NCI-H2227 treated with DMSO at 0.1 percent for 48 hours (cell line): Measurements from ENCODE around the gene HOXB1.
A peak's percentile ranks its signal among the peaks of the same experiment; 100 is the strongest.
"Not testable (repeated sequence)": the region's sequence is repeated elsewhere in the genome, so short reads cannot be mapped to it uniquely, and the experiment has no call there.

ENCODE experiments used
- DNase-seq: peaks from one replicate; lab custom pipeline; 2025; lab: John Stamatoyannopoulos, UW

Gene HOXB1

GRCh38 chr17:48494335-48494734 lies 36.5 kb downstream of the HOXB1 start:
- DNase-seq = no peak

- DNase-seq = peak; percentile 83
These were observed 38.2 kb downstream of the HOXB1 start for GRCh38 chr17:48492401-48493298.

GRCh38 chr17:48491527-48492273 lies 39.1 kb downstream of the HOXB1 start:
- no peak for DNase-seq

GRCh38 chr17:48490451-48490892 lies 40.3 kb downstream of the HOXB1 start:
- no peak for DNase-seq

- no peak for DNase-seq
These were observed 41.0 kb downstream of the HOXB1 start for GRCh38 chr17:48489781-48490180.

- DNase-seq = no peak
These were observed 42.2 kb downstream of the HOXB1 start for GRCh38 chr17:48488548-48489106.

- no peak for DNase-seq
These were observed 43.6 kb downstream of the HOXB1 start for GRCh38 chr17:48487221-48487620.

- DNase-seq = no peak
These were observed 44.3 kb downstream of the HOXB1 start for GRCh38 chr17:48486557-48486956.

- DNase-seq = no peak
These were observed 46.0 kb downstream of the HOXB1 start for GRCh38 chr17:48484850-48485249.

GRCh38 chr17:48484256-48484655 lies 46.6 kb downstream of the HOXB1 start:
- DNase-seq = no peak

- no peak for DNase-seq
These were observed 47.2 kb downstream of the HOXB1 start for GRCh38 chr17:48483471-48484131.

GRCh38 chr17:48483004-48483403 lies 47.8 kb downstream of the HOXB1 start:
- DNase-seq = no peak

- DNase-seq = not testable (repeated sequence)
These were observed 48.5 kb downstream of the HOXB1 start for GRCh38 chr17:48482301-48482700.

GRCh38 chr17:48479014-48479402 lies 51.8 kb downstream of the HOXB1 start:
- no peak for DNase-seq
